WERI-Rb-1 (cell line): ENCODE measurements around the gene CHN1.

Experiments used
- DNase-seq: peaks from one replicate; pipeline ENCODE4 v3.0.0-alpha.2; 2020
- H3K27ac ChIP-seq: fragments of 250-450 bp; sonication (Bioruptor Pico); 2 replicates; pipeline ENCODE4 v1.5.1; 2020; ENCODE audit warnings: mild to moderate bottlenecking, moderate library complexity
- H3K27me3 ChIP-seq: fragments of 250-450 bp; sonication (Bioruptor Pico); 2 replicates; pipeline ENCODE4 v1.5.1; 2021; ENCODE audit warnings: mild to moderate bottlenecking, low read depth, moderate library complexity; ENCODE audit not compliant: insufficient read depth, severe bottlenecking
- H3K36me3 ChIP-seq: fragments of 250-450 bp; sonication (Bioruptor Pico); 2 replicates; pipeline ENCODE4 v1.5.1; 2020; ENCODE audit warnings: mild to moderate bottlenecking, moderate library complexity
- H3K4me3 ChIP-seq: 2 replicates; pipeline ENCODE4 v1.5.1; 2011; ENCODE audit warnings: low read depth, mild to moderate bottlenecking, control low read depth, low read length
- H3K9me3 ChIP-seq: fragments of 250-450 bp; sonication (Bioruptor Pico); 2 replicates; pipeline ENCODE4 v1.5.1; 2021; ENCODE audit warnings: mild to moderate bottlenecking, moderate library complexity; ENCODE audit not compliant: severe bottlenecking
- CTCF ChIP-seq: IDR thresholded peaks from 2 replicates; pipeline ENCODE4 v1.5.1; 2011; ENCODE audit warnings: low read depth, mild to moderate bottlenecking, control low read depth, inconsistent platforms, low read length

Gene CHN1

DNA sequence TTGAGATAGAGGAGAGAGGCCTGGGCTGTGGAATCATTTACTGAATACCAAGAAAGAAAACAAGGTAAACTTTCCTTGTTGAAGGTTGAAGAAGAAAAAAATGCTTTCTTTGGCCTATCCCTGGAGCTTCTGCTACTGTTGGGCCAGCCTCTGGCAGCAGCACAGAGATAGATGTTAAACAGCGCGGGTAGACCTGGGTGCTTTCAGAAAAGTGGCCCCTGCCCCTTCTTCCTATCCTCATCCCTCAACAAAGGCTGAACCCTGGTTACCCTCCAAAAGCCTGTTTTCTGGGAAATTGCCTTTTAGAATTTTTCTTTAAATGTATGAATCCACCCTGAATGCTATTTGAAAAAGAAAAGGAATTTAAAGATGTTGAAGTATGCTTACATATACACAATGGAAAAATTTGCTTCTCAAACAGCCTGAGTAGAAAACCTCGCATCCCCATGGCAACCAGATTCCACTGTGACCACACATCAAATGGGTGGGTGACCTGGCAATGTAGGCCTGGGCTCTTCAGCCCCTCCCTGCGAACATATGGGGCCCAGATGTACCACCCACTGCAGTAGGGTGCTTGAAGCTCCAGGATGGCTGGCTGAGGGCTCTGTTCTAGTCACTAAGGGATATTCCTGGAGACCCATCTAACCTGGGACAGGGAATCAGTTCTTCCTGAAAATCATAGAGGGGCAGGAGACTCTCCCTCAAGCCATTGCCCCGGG lies 217.5 kb downstream of the CHN1 start:
- Histone ChIP-seq H3K36me3 (no peaks in the 10 kb centered on the region), H3K27me3 (no peaks in the 10 kb centered on the region), H3K4me3 (no peak overlapping the region), H3K9me3 (no peaks in the 10 kb centered on the region), H3K27ac (no peak overlapping the region)
- no peak for DNase-seq
- no peak for TF ChIP-seq CTCF

DNA sequence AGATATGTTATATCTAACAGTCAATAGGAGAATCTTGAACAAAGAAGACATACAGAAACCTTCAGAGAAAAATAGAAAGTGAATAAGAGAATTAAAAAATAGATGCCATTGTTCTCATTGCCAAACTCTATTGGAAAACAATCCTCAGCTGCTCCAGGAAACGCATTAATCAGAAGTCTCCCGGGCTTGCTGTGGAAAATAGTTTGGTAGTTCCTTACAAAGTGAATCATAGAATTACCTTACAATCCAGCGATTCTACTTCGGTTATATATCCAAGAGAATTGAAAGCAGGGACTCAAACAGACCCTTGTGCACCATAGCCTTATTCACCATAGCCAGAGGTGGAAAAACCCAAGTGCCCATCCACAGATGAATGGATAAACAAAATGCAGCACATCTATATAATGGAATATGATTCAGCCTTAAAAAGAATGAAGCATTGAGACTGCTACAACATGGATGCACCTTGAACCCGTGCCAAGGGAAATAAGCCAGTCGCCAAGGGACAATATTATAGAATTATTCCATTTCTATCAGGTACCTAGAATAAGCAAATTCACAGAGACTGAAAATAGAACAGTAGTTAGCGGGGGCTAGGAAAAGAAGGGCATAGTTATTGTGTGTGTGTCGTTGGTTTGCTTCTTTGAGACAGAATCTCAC lies 219.0 kb downstream of the CHN1 start:
- Histone ChIP-seq H3K36me3 (no peaks in the 10 kb centered on the region), H3K4me3 (no peak overlapping the region), H3K27me3 (no peaks in the 10 kb centered on the region), H3K27ac (no peak overlapping the region), H3K9me3 (no peaks in the 10 kb centered on the region)
- no peak for TF ChIP-seq CTCF
- DNase-seq = no peak

- DNase-seq = no peak
- Histone ChIP-seq H3K27me3 (no peaks in the 10 kb centered on the region), H3K9me3 (no peaks in the 10 kb centered on the region), H3K4me3 (no peak overlapping the region), H3K27ac (no peak overlapping the region), H3K36me3 (no peaks in the 10 kb centered on the region)
- no peak for TF ChIP-seq CTCF
Observed at GRCh38 chr2:174785481-174785880, 219.7 kb downstream of the CHN1 start.

GRCh38 chr2:174784909-174785308 lies 220.3 kb downstream of the CHN1 start:
- H3K9me3 ChIP-seq = no peaks in the 10 kb centered on the region
- H3K36me3 ChIP-seq = no peaks in the 10 kb centered on the region
- no peak for DNase-seq
- H3K4me3 ChIP-seq = no peak overlapping the region
- no peak overlapping the region for H3K27ac ChIP-seq
- H3K27me3 ChIP-seq = no peaks in the 10 kb centered on the region
- no peak for TF ChIP-seq CTCF

DNA sequence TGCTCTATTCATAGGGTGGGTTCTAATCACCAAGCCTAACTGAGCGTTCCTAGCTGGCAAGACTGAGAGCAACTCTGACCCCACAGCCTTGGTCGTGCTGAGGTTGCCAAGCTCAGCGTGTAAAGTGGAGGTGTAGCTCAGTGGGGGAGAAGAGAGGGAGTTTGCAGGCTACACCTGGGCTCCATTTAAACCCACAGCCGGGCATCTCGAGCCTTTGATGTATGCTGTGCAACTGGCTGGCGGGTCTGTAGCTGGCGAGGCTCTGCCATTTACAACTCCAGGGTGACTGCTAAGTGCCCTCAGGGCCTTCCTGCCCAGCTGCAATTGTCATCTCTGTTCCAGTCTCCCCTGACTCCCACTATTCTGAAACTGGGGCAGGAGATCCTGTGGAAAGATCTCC lies 220.9 kb downstream of the CHN1 start:
- no peaks in the 10 kb centered on the region for H3K9me3 ChIP-seq
- H3K36me3 ChIP-seq = no peaks in the 10 kb centered on the region
- DNase-seq = no peak
- H3K4me3 ChIP-seq = no peak overlapping the region
- no peak overlapping the region for H3K27ac ChIP-seq
- TF ChIP-seq CTCF = no peak
- no peaks in the 10 kb centered on the region for H3K27me3 ChIP-seq
